GM19238 (cell line): ENCODE data around the gene MISP.
"Not testable (repeated sequence)": the region's sequence is repeated elsewhere in the genome, so short reads cannot be mapped to it uniquely, and the experiment has no call there.

Source experiments
- DNase-seq: peaks from one replicate; pipeline ENCODE4 v3.0.0; 2011; ENCODE audit warnings: low spot score; ENCODE audit not compliant: insufficient read length

MISP gene

GRCh38 chr19:725461-726089 lies 25.3 kb upstream of the MISP start:
- DNase-seq, result no peak

- no peak for DNase-seq
Observed at GRCh38 chr19:726993-727956, 23.6 kb upstream of the MISP start.

GRCh38 chr19:728011-728410 lies 22.9 kb upstream of the MISP start:
- no peak for DNase-seq

GRCh38 chr19:729564-729963 lies 21.3 kb upstream of the MISP start:
- DNase-seq, result not testable (repeated sequence)

DNA sequence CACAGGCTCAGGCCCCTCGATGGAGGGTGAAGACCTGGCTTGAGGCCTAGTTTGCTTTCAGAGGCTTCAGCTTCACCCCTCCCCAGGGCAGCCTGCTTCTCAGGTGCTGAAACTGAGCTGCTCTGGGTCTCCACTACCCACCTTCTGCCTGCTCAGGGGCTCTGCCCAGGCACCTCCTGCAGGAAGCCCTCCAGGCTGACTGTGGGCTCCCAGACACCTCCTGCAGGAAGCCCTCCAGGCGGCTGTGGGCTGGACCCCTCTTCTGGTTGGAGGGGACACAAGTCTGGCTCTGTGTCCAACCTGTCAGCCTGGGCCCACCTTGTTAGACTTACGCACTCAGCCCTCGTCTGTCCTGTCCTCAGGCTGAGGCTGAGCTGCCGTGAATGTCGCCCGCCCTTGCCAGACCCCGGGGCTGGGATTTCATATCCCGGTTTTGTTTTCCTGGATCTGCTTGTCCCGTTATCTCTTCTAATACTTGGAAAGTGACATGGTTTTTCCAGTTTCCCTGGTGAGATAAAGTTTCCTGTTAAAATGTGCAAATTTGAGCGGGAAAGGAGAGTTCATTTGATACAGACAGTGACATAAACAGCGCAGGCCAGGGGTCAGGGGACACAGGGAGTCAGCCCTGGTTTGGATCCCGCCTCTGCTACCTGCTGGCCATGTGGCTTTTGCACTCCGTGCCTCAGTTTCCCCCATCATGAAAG lies 20.8 kb upstream of the MISP start:
- DNase-seq, result no peak

- DNase-seq, result no peak
Observed at GRCh38 chr19:731000-731399, 19.9 kb upstream of the MISP start.

GRCh38 chr19:732148-733069 lies 18.5 kb upstream of the MISP start:
- DNase-seq, result no peak

DNA sequence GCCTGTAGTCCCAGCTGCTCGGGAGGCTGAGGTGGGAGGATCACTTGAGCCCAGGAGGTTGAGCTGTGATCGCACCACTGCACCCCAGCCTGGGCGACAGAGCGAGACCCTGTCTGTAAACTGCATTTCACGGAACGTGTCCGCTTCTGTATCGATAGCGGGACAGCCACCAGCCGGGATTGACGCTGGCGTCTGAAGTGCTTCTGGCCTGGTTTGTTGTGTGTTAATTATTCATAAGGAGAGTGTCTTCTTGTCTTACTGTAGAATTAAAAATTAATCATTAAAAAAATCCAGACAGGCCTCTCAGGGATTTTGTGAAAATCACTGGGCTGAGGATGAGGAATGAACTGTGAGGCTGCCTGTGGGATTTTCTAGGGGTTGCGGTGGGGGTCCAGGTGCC lies 16.2 kb upstream of the MISP start:
- DNase-seq, result no peak

DNA sequence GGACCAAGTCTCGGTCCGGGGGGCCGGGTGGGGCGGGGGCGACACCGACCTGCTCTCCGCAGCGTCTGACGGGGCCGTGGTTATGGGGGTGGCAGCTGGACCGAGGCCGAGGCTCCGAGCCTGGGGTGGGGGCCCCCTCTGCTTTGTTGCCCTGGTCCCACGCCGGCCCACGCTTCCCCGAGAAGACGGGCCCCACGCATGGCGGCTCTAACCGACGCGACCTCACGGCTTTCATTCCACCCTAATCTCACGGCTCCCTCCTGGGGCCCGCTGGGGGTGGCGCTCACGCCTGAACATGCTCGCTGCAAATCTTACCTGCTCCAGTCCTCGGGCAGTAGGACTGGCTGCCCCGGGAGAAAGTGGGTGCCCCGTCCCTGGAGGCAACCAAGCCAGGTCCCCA lies 14.8 kb upstream of the MISP start:
- no peak for DNase-seq

GRCh38 chr19:737591-738093 lies 13.3 kb upstream of the MISP start:
- peak; percentile 76 for DNase-seq

DNA sequence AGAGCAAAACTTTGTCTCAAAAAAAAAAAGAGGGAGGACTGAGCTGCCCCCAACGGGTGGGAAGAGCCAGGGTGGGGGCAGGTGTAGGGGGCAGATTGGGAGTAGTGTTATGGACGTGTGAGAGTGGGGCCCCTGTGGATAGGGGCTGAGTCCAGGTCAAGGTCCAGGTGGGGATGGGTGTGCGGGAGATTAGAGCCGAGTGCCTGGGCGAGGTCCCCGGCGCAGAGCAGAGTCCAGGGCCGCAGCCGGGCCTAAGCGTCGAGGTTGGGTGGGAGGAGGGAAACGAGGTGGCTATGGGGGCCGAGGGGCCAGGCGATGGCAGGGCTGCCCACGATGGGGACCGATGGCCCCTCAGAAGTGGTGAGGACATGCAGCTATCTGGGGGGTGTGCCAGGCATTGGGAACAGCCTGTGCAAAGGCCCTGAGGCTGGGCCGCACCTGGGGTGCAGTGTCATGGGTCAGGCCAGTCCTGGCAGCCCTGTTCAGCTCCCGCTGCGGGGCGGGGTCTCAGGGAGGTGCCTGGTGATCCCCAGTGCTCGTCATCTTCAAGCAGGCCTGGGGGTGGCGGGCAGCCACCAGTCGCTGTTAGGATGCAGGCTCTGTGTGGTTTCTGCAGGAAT lies 12.3 kb upstream of the MISP start:
- no peak for DNase-seq

- DNase-seq, result no peak
Observed at GRCh38 chr19:739998-740715, 10.8 kb upstream of the MISP start.

GRCh38 chr19:740816-741505 lies 10.0 kb upstream of the MISP start:
- DNase-seq, result not testable (repeated sequence)

DNA sequence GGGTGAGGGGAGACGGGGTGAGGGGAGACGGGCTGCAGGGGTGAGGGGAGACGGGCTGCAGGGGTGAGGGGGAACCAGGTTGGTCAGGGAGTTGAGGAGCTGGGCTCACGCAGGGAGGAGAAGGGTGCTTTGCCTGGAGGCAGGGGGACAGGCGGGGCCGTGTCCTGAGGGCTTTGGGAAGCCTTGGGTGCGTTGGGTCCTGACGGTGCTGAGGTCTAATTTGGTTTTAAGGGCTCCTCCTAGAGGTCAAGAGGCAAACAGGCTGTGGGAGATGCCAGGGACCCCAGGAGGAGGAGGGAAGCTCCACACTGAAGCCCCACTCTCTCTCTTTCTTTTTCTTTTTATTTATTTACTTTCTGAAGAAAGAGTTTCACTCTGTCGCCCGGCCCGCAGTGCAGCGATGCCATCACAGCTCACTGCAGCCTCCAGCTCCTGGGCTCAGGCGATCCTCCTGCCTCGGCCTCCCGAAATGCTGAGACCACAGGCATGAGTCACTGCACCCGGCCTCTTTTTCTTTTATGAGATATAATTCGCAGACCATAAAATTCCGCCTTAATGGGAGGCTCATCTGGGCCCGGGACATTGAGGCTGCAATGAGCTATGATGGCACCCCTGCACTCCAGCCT lies 9.3 kb upstream of the MISP start:
- DNase-seq, result no peak

GRCh38 chr19:742540-743075 lies 8.3 kb upstream of the MISP start:
- no peak for DNase-seq

DNA sequence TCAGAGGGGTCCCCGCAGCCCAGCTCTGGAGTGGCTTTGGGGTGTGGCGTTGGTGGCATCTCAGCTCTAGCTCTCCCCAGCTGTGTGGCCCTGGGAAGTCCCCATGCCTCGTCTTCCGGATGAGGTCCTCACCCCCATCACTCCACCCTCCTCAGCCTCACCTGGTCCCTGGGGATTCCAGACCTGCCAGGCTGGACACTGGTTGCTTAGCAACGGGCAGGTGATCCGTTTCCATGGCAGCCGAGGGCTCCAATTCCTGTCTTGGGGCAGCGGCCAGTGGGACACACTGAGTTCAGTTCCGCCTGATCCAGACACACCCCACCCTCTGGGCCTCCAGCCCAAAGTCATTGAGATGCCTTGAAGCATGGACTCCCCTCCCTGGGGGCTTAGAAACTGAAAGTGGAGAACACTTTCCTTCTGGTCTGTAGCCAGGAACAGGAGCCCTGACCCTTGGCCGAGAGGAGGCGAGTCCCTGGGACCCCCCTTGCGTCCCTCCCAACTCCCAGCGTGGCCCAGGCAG lies 7.7 kb upstream of the MISP start:
- DNase-seq, result no peak

DNA sequence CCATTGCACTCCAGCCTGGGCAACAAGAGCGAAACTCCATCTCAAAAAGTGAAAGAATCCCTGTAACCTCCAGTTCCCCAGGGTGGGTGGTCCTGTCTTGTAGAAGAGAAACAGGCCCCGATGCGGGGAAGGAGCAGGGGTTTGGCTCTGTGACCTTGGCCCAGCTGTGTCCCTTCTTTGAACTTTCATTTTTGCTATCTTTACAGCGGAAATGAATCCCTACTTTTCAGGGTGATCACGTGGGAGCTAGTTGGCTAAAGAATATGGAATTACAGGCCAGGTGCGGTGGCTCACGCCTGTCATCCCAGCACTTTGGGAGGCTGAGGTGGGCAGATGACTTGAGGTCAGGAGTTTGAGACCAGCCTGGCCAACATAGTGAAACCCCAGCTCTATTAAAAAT lies 5.8 kb upstream of the MISP start:
- not testable (repeated sequence) for DNase-seq

DNA sequence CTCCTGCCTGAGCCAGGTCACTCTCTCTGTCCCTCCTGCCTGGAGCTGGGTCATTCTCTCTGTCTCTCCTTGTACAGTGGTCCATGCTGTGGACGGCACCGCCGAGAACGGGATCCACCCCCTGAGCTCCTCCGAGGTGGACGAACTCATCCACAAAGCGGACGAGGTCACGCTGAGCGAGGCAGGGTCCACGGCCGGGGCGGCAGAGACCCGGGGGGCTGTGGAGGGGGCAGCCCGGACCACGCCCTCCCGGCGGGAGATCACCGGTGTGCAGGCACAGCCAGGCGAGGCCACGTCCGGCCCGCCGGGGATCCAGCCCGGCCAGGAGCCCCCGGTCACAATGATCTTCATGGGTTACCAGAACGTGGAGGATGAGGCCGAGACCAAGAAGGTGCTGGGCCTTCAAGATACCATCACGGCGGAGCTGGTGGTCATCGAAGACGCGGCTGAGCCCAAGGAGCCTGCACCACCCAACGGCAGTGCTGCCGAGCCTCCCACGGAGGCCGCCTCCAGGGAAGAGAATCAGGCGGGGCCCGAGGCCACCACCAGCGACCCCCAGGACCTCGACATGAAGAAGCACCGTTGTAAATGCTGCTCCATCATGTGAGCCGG lies 4.6 kb upstream of the MISP start:
- no peak for DNase-seq
